T-helper 2 cell (primary cell): ENCODE data around the gene ZBTB22.
"Not testable (repeated sequence)": the region's sequence is repeated elsewhere in the genome, so short reads cannot be mapped to it uniquely, and the experiment has no call there.

Source experiments
- DNase-seq, 5 experiments: peaks; one replicate each; pipeline versions ENCODE4 v3.0.0 to v3.0.0-alpha.2; 2012 to 2022

Gene ZBTB22

GRCh38 chr6:33299237-33299944 is 18.2 kb downstream of the ZBTB22 start:
- peak; percentile 87 to 96 (median 89) for DNase-seq

GRCh38 chr6:33298773-33299236 is 18.7 kb downstream of the ZBTB22 start, which contains the start of gene RGL2:
TSS of gene RGL2 (minus strand) at chr6:33298942. CDS start at chr6:33298610, 332 bp downstream.
- peak in 3 of 5 experiments; percentile 38 to 79 (median 56) for DNase-seq

- DNase-seq, result peak in 3 of 5 experiments; percentile 58 to 84 (median 61)
Measured at GRCh38 chr6:33297956-33298772, 19.4 kb downstream of the ZBTB22 start.

- no peak for DNase-seq
Measured at GRCh38 chr6:33297406-33297955, 20.1 kb downstream of the ZBTB22 start.

- DNase-seq, result no peak
Measured at GRCh38 chr6:33296797-33297405, 20.6 kb downstream of the ZBTB22 start.

- DNase-seq, result no peak
Measured at GRCh38 chr6:33295621-33296369, 21.7 kb downstream of the ZBTB22 start.

GRCh38 chr6:33294086-33294823 is 23.3 kb downstream of the ZBTB22 start:
- DNase-seq, result no peak

GRCh38 chr6:33292996-33293682 is 24.4 kb downstream of the ZBTB22 start:
- DNase-seq, result no peak

GRCh38 chr6:33290459-33290858 is 27.1 kb downstream of the ZBTB22 start:
- DNase-seq, result no peak

GRCh38 chr6:33289784-33290315 is 27.7 kb downstream of the ZBTB22 start:
- no peak for DNase-seq

- peak; percentile 36 to 94 (median 74) for DNase-seq
Measured at GRCh38 chr6:33288921-33289783, 28.4 kb downstream of the ZBTB22 start, which contains the start of the genes PFDN6 and WDR46. TSS of gene PFDN6 (plus strand) at chr6:33289601. CDS start at chr6:33289857, 256 bp downstream. TSS of gene WDR46 (minus strand) at chr6:33289239. CDS start at chr6:33289170, 69 bp downstream.

- no peak for DNase-seq
Measured at GRCh38 chr6:33288141-33288920, 29.2 kb downstream of the ZBTB22 start.

GRCh38 chr6:33286946-33287914 is 30.3 kb downstream of the ZBTB22 start:
- DNase-seq, result no peak

GRCh38 chr6:33285214-33285613 is 32.3 kb downstream of the ZBTB22 start:
- DNase-seq, result not testable (repeated sequence)

GRCh38 chr6:33280539-33280938 is 37.0 kb downstream of the ZBTB22 start:
- DNase-seq, result no peak

GRCh38 chr6:33279971-33280511 is 37.5 kb downstream of the ZBTB22 start:
- DNase-seq, result peak in 1 of 5 experiments; percentile 15

GRCh38 chr6:33279257-33279695 is 38.3 kb downstream of the ZBTB22 start:
- no peak for DNase-seq
